ENCODE measurements around the gene FAM107B.

The FAM107B gene

DNA sequence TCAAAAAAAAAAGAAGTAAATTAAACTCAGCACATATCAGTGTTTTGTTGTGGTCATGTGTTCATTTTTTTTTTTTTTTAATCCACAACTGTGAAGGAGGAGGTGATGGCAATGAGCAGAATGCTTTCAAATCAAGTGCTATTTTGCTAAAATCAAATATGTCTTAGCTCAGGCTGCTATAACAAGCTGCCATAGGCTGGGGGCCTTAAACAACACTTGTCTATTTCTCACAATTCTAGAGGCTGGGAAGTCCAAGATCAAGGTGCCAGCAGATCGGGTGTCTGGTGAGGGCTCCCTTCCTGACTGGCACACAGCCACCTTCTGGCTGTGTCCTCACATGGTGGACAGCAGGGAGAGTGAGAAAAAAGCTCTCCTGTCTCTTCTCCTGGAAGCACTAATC lies 203.9 kb downstream of the FAM107B start:
- H3K4me3 ChIP-seq (ENCODE audit: low read depth in 1 of 2, low read length in 1 of 2) = peak overlapping the region; percentile 38 to 58
- TF ChIP-seq, protein P1, sequence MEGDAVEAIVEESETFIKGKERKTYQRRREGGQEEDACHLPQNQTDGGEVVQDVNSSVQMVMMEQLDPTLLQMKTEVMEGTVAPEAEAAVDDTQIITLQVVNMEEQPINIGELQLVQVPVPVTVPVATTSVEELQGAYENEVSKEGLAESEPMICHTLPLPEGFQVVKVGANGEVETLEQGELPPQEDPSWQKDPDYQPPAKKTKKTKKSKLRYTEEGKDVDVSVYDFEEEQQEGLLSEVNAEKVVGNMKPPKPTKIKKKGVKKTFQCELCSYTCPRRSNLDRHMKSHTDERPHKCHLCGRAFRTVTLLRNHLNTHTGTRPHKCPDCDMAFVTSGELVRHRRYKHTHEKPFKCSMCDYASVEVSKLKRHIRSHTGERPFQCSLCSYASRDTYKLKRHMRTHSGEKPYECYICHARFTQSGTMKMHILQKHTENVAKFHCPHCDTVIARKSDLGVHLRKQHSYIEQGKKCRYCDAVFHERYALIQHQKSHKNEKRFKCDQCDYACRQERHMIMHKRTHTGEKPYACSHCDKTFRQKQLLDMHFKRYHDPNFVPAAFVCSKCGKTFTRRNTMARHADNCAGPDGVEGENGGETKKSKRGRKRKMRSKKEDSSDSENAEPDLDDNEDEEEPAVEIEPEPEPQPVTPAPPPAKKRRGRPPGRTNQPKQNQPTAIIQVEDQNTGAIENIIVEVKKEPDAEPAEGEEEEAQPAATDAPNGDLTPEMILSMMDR (IDR thresholded peaks at IDR 0.05) = no peak
- no peaks in the 10 kb centered on the region for H3K9me3 ChIP-seq
- peaks cover 16% of the 10 kb centered on the region for H3K36me3 ChIP-seq
- no peaks in the 10 kb centered on the region for H3K27me3 ChIP-seq
- peaks cover 87 to 88% of the 10 kb centered on the region in 2 experiments for H3K4me1 ChIP-seq (ENCODE audit: control insufficient read depth in 1 of 2, insufficient read depth in 1 of 2, low read depth in 1 of 2, low read length in 1 of 2)
- H3K27ac ChIP-seq = peak overlapping the region; percentile 95

- Histone ChIP-seq H3K27me3 (no peaks in the 10 kb centered on the region), H3K4me1 (ENCODE audit: control insufficient read depth in 1 of 2, insufficient read depth in 1 of 2, low read depth in 1 of 2, low read length in 1 of 2) (peaks cover 90 to 92% of the 10 kb centered on the region in 2 experiments), H3K27ac (peak overlapping the region; percentile 95), H3K4me3 (ENCODE audit: low read depth in 1 of 2, low read length in 1 of 2) (peak overlapping the region in 1 of 2 experiments; percentile 38), H3K36me3 (peaks cover 16% of the 10 kb centered on the region), H3K9me3 (no peaks in the 10 kb centered on the region)
- TF ChIP-seq, protein P1 (IDR thresholded peaks at IDR 0.05) = no peak
These were observed 205.2 kb downstream of the FAM107B start for GRCh38 chr10:14569274-14570060.

GRCh38 chr10:14567421-14567820 lies 207.3 kb downstream of the FAM107B start:
- no peaks in the 10 kb centered on the region for H3K27me3 ChIP-seq
- TF ChIP-seq, protein P1 (IDR thresholded peaks at IDR 0.05) = no peak
- no peak overlapping the region for H3K4me3 ChIP-seq (ENCODE audit: low read depth in 1 of 2, low read length in 1 of 2)
- peaks cover 16% of the 10 kb centered on the region for H3K36me3 ChIP-seq
- H3K4me1 ChIP-seq (ENCODE audit: control insufficient read depth in 1 of 2, insufficient read depth in 1 of 2, low read depth in 1 of 2, low read length in 1 of 2) = peaks cover 92 to 93% of the 10 kb centered on the region in 2 experiments
- peak overlapping the region; percentile 95 for H3K27ac ChIP-seq
- H3K9me3 ChIP-seq = no peaks in the 10 kb centered on the region

- Histone ChIP-seq H3K36me3 (peaks cover 16% of the 10 kb centered on the region), H3K4me1 (ENCODE audit: control insufficient read depth in 1 of 2, insufficient read depth in 1 of 2, low read depth in 1 of 2, low read length in 1 of 2) (peaks cover 92 to 93% of the 10 kb centered on the region in 2 experiments), H3K27me3 (no peaks in the 10 kb centered on the region), H3K4me3 (ENCODE audit: low read depth in 1 of 2, low read length in 1 of 2) (no peak overlapping the region), H3K9me3 (no peaks in the 10 kb centered on the region), H3K27ac (peak overlapping the region; percentile 95)
- TF ChIP-seq, protein P1 (IDR thresholded peaks at IDR 0.05) = no peak
These were observed 208.2 kb downstream of the FAM107B start for GRCh38 chr10:14566498-14566897.

DNA sequence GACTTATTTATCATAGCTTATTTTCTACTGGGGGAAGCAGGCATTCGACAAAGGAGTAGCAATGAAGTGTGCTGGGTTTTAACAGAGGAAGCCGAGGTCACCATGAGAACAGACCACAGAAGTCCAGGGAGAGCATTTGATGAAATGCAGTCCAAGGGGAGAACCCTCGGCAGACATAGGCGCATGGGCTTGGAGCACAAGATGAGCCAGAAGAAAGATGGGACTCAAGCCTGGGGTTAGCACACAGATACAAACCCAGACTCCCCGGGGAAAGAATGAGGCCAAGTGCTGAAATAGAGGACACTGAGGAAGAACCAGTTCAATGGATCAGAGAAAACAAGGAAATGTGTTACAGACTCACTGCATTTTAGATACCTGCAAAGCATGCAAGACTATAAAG lies 209.5 kb downstream of the FAM107B start:
- Histone ChIP-seq H3K36me3 (peaks cover 16% of the 10 kb centered on the region), H3K9me3 (no peaks in the 10 kb centered on the region), H3K27me3 (no peaks in the 10 kb centered on the region), H3K27ac (peak overlapping the region; percentile 95), H3K4me1 (ENCODE audit: control insufficient read depth in 1 of 2, insufficient read depth in 1 of 2, low read depth in 1 of 2, low read length in 1 of 2) (peaks cover 92% of the 10 kb centered on the region in 2 experiments), H3K4me3 (ENCODE audit: low read depth in 1 of 2, low read length in 1 of 2) (peak overlapping the region in 1 of 2 experiments; percentile 27)
- TF ChIP-seq, protein P1 (IDR thresholded peaks at IDR 0.05) = no peak
